ENCODE data around the gene ST6GALNAC4.

Gene ST6GALNAC4

GRCh38 chr9:127919253-127919815 lies 2.5 kb upstream of the ST6GALNAC4 start:
- Histone ChIP-seq H3K4me3 (no peak overlapping the region), H3K36me3 (no peaks in the 10 kb centered on the region), H3K9me3 (no peaks in the 10 kb centered on the region), H3K4me1 (peaks cover 6 to 66% (median 49%) of the 10 kb centered on the region in 4 donors), H3K27ac (peak overlapping the region; percentile 58 to 76), H3K27me3 (peaks cover 0 to 5% of the 10 kb centered on the region in 2 donors)
- peak; percentile 97 for DNase-seq
- intact Hi-C loops (cut with DNase I; ENCODE audit: low total_unique reads) = loop anchor here (2.0 to 5.0 kb wide), 2 partner anchors 133 to 307 kb away; partner anchors contain the start of genes CDK9 and STXBP1
- TF ChIP-seq CTCF (IDR thresholded peaks at IDR 0.05) = peak in 1 of 2 experiments; percentile 15

GRCh38 chr9:127918183-127919107 lies 1.6 kb upstream of the ST6GALNAC4 start:
- TF ChIP-seq CTCF (IDR thresholded peaks at IDR 0.05) = no peak
- H3K4me1 ChIP-seq = peaks cover 6 to 66% (median 49%) of the 10 kb centered on the region in 4 donors

GRCh38 chr9:127917603-127918002 lies 762 bp upstream of the ST6GALNAC4 start:
- Histone ChIP-seq H3K36me3 (peaks cover 0 to 14% (median 5%) of the 10 kb centered on the region in 3 donors), H3K27ac (peak overlapping the region; percentile 58 to 76), H3K4me3 (no peak overlapping the region), H3K4me1 (peaks cover 6 to 66% (median 49%) of the 10 kb centered on the region in 4 donors), H3K9me3 (no peaks in the 10 kb centered on the region), H3K27me3 (peaks cover 0 to 5% of the 10 kb centered on the region in 2 donors)
- TF ChIP-seq CTCF (IDR thresholded peaks at IDR 0.05) = no peak
- DNase-seq = no peak
- intact Hi-C loops (cut with DNase I; ENCODE audit: low total_unique reads) = loop anchor here (2.0 to 5.0 kb wide), 2 partner anchors 131 to 305 kb away; partner anchors contain the start of genes CDK9 and STXBP1

More at GRCh38 chr9:127918183-127919107, 1.6 kb upstream of the ST6GALNAC4 start:
- Histone ChIP-seq H3K36me3 (peaks cover 0 to 7% (median 3%) of the 10 kb centered on the region in 3 donors), H3K27ac (peak overlapping the region; percentile 58 to 76), H3K9me3 (no peaks in the 10 kb centered on the region), H3K4me3 (no peak overlapping the region), H3K27me3 (peaks cover 0 to 5% of the 10 kb centered on the region in 2 donors)
- intact Hi-C loops (cut with DNase I; ENCODE audit: low total_unique reads) = loop anchor here (2.0 to 5.0 kb wide), 2 partner anchors 132 to 306 kb away; partner anchors contain the start of genes CDK9 and STXBP1
- no peak for DNase-seq

- Histone ChIP-seq H3K27me3 (no peaks in the 10 kb centered on the region), H3K4me3 (peak overlapping the region; percentile 76 to 81), H3K27ac (peak overlapping the region; percentile 74 to 87), H3K36me3 (peaks cover 10 to 30% (median 20%) of the 10 kb centered on the region in 3 donors), H3K9me3 (no peaks in the 10 kb centered on the region), H3K4me1 (peaks cover 0 to 56% (median 39%) of the 10 kb centered on the region in 4 donors)
- TF ChIP-seq CTCF (IDR thresholded peaks at IDR 0.05) = no peak
- peak in 1 of 2 donors; percentile 67 for DNase-seq
- intact Hi-C loops (cut with DNase I; ENCODE audit: low total_unique reads) = loop anchor here (5.0 kb wide), 1 partner anchor 304 kb away; the partner anchor contains the start of gene STXBP1
Observed at GRCh38 chr9:127915801-127916719, 781 bp downstream of the ST6GALNAC4 start.
